AG08395 (cell line): ENCODE data around the gene CELF4.
A peak's percentile ranks its signal among the peaks of the same experiment; 100 is the strongest.

Experiments
- DNase-seq: peaks from one replicate; pipeline ENCODE4 v3.0.0; 2012; ENCODE audit warnings: mixed read lengths, low spot score

CELF4 gene

GRCh38 chr18:37572736-37573135, 7.1 kb upstream of the CELF4 start:
- no peak for DNase-seq

- no peak for DNase-seq
These were observed 5.7 kb upstream of the CELF4 start for GRCh38 chr18:37571266-37571665.

- no peak for DNase-seq
These were observed 4.8 kb upstream of the CELF4 start for GRCh38 chr18:37570336-37570930.

GRCh38 chr18:37568671-37569070, 3.1 kb upstream of the CELF4 start:
- no peak for DNase-seq

- no peak for DNase-seq
These were observed 2.4 kb upstream of the CELF4 start for GRCh38 chr18:37567994-37568359.

- no peak for DNase-seq
These were observed 1.7 kb upstream of the CELF4 start for GRCh38 chr18:37567061-37567993.

GRCh38 chr18:37566479-37567060, 972 bp upstream of the CELF4 start:
- DNase-seq = no peak

GRCh38 chr18:37565977-37566478, 430 bp upstream of the CELF4 start:
- peak; percentile 78 for DNase-seq

GRCh38 chr18:37564711-37565100, 892 bp downstream of the CELF4 start:
- peak; percentile 52 for DNase-seq

GRCh38 chr18:37563931-37564392, 1.6 kb downstream of the CELF4 start:
- DNase-seq = no peak

- DNase-seq = no peak
These were observed 3.6 kb downstream of the CELF4 start for GRCh38 chr18:37561986-37562385.

GRCh38 chr18:37560003-37560402, 5.6 kb downstream of the CELF4 start:
- DNase-seq = no peak

- DNase-seq = no peak
These were observed 6.4 kb downstream of the CELF4 start for GRCh38 chr18:37559194-37559593.

GRCh38 chr18:37554399-37554787, 11.2 kb downstream of the CELF4 start:
- no peak for DNase-seq

- DNase-seq = no peak
These were observed 11.8 kb downstream of the CELF4 start for GRCh38 chr18:37553633-37554398.

- DNase-seq = no peak
These were observed 13.3 kb downstream of the CELF4 start for GRCh38 chr18:37552286-37552685.

- DNase-seq = no peak
These were observed 13.8 kb downstream of the CELF4 start for GRCh38 chr18:37551846-37552245.

GRCh38 chr18:37551249-37551648, 14.3 kb downstream of the CELF4 start:
- no peak for DNase-seq

- no peak for DNase-seq
These were observed 15.3 kb downstream of the CELF4 start for GRCh38 chr18:37550118-37550875.

GRCh38 chr18:37548679-37549289, 16.8 kb downstream of the CELF4 start:
- no peak for DNase-seq
